Iris pigment epithelial cell (primary cell): Measurements from ENCODE around the gene PCSK4.

Experiments used
- DNase-seq: peaks from one replicate; pipeline ENCODE4 v3.0.0-alpha.2; 2011; ENCODE audit warnings: low read depth

Gene PCSK4

GRCh38 chr19:1470305-1471009 lies 19.7 kb downstream of the PCSK4 start:
- no peak for DNase-seq

- DNase-seq = no peak
These were observed 20.2 kb downstream of the PCSK4 start for GRCh38 chr19:1470055-1470304.

- DNase-seq = no peak
These were observed 20.7 kb downstream of the PCSK4 start for GRCh38 chr19:1469255-1470054.

- DNase-seq = peak; percentile 61
These were observed 21.3 kb downstream of the PCSK4 start for GRCh38 chr19:1468821-1469254.

- DNase-seq = no peak
These were observed 21.8 kb downstream of the PCSK4 start for GRCh38 chr19:1468274-1468820.

- no peak for DNase-seq
These were observed 22.5 kb downstream of the PCSK4 start for GRCh38 chr19:1467490-1468273.

- no peak for DNase-seq
These were observed 23.0 kb downstream of the PCSK4 start for GRCh38 chr19:1467215-1467489.

GRCh38 chr19:1466461-1467214 lies 23.5 kb downstream of the PCSK4 start:
- no peak for DNase-seq

GRCh38 chr19:1466018-1466460 lies 24.1 kb downstream of the PCSK4 start:
- DNase-seq = no peak

- peak; percentile 48 for DNase-seq
These were observed 24.7 kb downstream of the PCSK4 start for GRCh38 chr19:1465191-1466016.

GRCh38 chr19:1461862-1462261 lies 28.3 kb downstream of the PCSK4 start:
- DNase-seq = no peak

GRCh38 chr19:1460033-1460995 lies 29.8 kb downstream of the PCSK4 start:
- no peak for DNase-seq

- DNase-seq = no peak
These were observed 30.7 kb downstream of the PCSK4 start for GRCh38 chr19:1459479-1459878.

GRCh38 chr19:1457892-1458291 lies 32.3 kb downstream of the PCSK4 start:
- DNase-seq = no peak

- no peak for DNase-seq
These were observed 33.0 kb downstream of the PCSK4 start for GRCh38 chr19:1457031-1457739.

- no peak for DNase-seq
These were observed 33.8 kb downstream of the PCSK4 start for GRCh38 chr19:1456121-1456900.

GRCh38 chr19:1455336-1456120 lies 34.6 kb downstream of the PCSK4 start:
- no peak for DNase-seq

GRCh38 chr19:1455002-1455335 lies 35.2 kb downstream of the PCSK4 start:
- DNase-seq = no peak
